AG04449 (cell line): ENCODE data around the gene ZMIZ1.

Experiments used
- CTCF ChIA-PET: fragments of 350-600 bp; formaldehyde crosslinking; extraction: SDS; loops from one replicate; lab custom pipeline; 2021; ENCODE audit warnings: antibody characterized with exemption; lab: Yijun Ruan, JAX
- POLR2A ChIA-PET: fragments of 400-600, 350-600 bp; formaldehyde crosslinking; extraction: SDS; loops from one replicate; lab custom pipeline; 2020; ENCODE audit warnings: antibody characterized with exemption, inconsistent platforms; lab: Yijun Ruan, JAX
- DNase-seq: peaks from one replicate; pipeline ENCODE4 v3.0.0-alpha.2; 2010; ENCODE audit warnings: low read depth, low spot score
- H3K4me3 ChIP-seq: 2 replicates; pipeline ENCODE4 v1.5.1; 2011; ENCODE audit warnings: low read depth, mild to moderate bottlenecking, control low read depth, low read length
- CTCF ChIP-seq: IDR thresholded peaks from one replicate; pipeline ENCODE4 v1.5.1; 2011; ENCODE audit warnings: mild to moderate bottlenecking, moderate library complexity, low read length, control low read depth, inconsistent platforms; ENCODE audit not compliant: insufficient read depth; ENCODE audit errors: missing control alignments

ZMIZ1 gene

DNA sequence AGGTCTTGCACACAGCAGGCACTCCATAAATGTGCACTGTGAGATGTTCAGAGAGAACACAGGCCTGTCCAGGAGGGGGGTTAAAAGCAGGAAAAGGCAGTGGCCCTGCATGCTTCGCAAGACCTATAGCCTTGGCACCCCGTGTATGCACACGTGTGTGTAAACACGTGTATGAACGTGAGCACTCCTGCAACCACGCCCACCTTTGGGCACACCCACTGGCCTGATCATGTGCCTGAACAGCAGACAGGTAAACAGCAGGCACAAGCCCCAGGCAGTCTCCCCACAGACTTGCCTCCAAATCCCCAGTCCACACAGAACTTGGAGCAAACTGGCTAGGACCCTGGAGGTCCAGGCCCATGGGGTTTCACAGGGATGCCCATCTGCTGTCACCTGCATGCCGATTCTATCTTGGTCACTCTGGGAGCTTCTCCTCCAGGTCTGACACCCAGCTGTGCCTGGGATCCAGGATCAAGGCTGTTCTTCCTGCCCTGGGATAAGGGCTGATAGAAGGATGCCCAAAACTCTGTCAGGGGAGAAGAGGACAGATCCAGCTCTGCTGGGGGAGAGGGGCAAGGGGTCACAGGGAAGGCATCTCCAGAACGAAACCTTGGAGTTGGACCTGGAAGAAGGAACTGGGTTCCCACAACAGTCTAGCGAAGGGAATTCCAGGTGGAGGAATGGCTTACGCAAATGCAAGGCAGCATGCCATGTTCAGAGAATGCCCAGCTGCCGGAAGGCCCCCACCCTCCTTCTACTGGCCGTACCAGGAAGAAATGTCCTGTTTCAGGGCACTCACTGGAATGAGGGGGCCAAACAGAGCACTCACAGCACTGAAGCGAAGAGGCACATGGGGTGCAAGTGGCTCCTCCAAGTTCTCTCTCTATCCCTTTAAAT is 14.3 kb upstream of the ZMIZ1 start:
- no peak for DNase-seq
- TF ChIP-seq CTCF: no peak
- CTCF ChIA-PET: no interaction called here
- H3K4me3 ChIP-seq: no peak overlapping the region
- POLR2A ChIA-PET: interaction anchor here (1.5 kb wide), 1 partner anchor 12 kb away, joined by 3 read pairs; no protein-coding TSS in a partner anchor

DNA sequence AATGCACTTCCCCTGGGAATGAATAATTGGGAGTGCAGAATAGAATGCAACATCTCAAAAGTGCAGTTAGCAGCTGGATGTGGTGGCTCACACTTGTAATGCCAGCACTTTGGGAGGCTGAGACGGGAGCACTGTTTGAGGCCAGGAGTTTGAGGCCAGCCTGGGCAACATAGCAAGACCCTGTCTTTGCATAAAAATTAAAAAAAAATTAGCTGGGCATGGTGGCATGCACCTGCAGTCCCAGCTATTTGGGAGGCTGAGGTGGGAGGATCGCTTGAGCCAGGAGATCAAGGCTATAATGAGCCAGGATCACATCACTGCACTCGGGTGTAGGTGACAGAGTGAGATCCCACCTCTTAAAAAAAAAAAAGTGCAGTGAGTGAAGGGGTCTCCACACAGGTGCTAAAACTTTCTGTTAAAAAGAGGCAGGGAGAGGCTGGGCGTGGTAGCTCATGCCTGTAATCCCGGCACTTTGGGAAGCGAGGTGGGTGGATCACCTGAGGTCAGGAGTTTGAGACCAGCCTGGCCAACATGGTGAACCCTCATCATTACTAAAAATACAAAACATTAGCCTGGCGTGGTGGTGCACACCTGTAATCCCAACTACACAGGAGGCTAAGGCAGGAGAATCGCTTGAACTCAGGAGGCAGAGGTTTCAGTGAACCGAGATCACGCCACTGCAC is 13.5 kb upstream of the ZMIZ1 start:
- ChIA-PET CTCF (no interaction called here), POLR2A (interaction anchor here (1.5 kb wide), 1 partner anchor 11 kb away, joined by 3 read pairs; no protein-coding TSS in a partner anchor)
- no peak for DNase-seq
- H3K4me3 ChIP-seq: no peak overlapping the region
- no peak for TF ChIP-seq CTCF

- TF ChIP-seq CTCF: no peak
- ChIA-PET CTCF (no interaction called here), POLR2A (no interaction called here)
- no peak for DNase-seq
- H3K4me3 ChIP-seq: no peak overlapping the region
Observed at GRCh38 chr10:79055892-79056291, 12.9 kb upstream of the ZMIZ1 start.

- TF ChIP-seq CTCF: no peak
- ChIA-PET POLR2A (no interaction called here), CTCF (no interaction called here)
- no peak for DNase-seq
- H3K4me3 ChIP-seq: no peak overlapping the region
Observed at GRCh38 chr10:79056361-79056735, 12.4 kb upstream of the ZMIZ1 start.

- POLR2A ChIA-PET: no interaction called here
- no peak overlapping the region for H3K4me3 ChIP-seq
- DNase-seq: no peak
- TF ChIP-seq CTCF: no peak
- CTCF ChIA-PET: no interaction called here
Observed at GRCh38 chr10:79056736-79057391, 11.9 kb upstream of the ZMIZ1 start.
